SK-N-SH treated with all-trans-retinoic acid at 6 μM for 48 hours (cell line): ENCODE data around the gene CLDN25.

Source experiments
- ATAC-seq: fragments of 200-7000 bp; cut with Tn5 transposase; 3 replicates; pipeline ENCODE4 v1.9.1; 2020; ENCODE audit warnings: mild to moderate bottlenecking, moderate library complexity
- ARNTL ChIP-seq: fragments of 450-650 bp; formaldehyde crosslinking; IDR thresholded peaks from 2 replicates; pipeline ENCODE4 v1.5.0; 2020; ENCODE audit warnings: low read depth, mild to moderate bottlenecking, moderate library complexity, borderline replicate concordance
- BACH2 ChIP-seq: fragments of 250-450 bp; sonication (Bioruptor Pico); IDR thresholded peaks from 2 replicates; pipeline ENCODE4 v1.9.0; 2021; ENCODE audit warnings: mild to moderate bottlenecking, borderline replicate concordance
- CREB5 ChIP-seq: fragments of 250-450 bp; sonication (Bioruptor Pico); IDR thresholded peaks from 2 replicates; pipeline ENCODE4 v1.5.1; 2020; ENCODE audit warnings: low read depth, mild to moderate bottlenecking, moderate library complexity
- CSDC2 ChIP-seq: fragments of 250-450 bp; sonication (Bioruptor Pico); IDR thresholded peaks from 2 replicates; pipeline ENCODE4 v1.5.0; 2020; ENCODE audit warnings: mild to moderate bottlenecking, moderate library complexity
- CSRNP3 ChIP-seq: fragments of 250-450 bp; sonication (Bioruptor Pico); IDR thresholded peaks from 2 replicates; pipeline ENCODE4 v1.5.1; 2021; ENCODE audit warnings: mild to moderate bottlenecking, moderate library complexity
- ESRRG ChIP-seq: fragments of 250-450 bp; sonication (Bioruptor Pico); IDR thresholded peaks from 2 replicates; pipeline ENCODE4 v1.6.1; 2021; ENCODE audit warnings: mild to moderate bottlenecking
- ISL1 ChIP-seq: fragments of 250-450 bp; sonication (Bioruptor Pico); IDR thresholded peaks from 2 replicates; pipeline ENCODE4 v2.1.2; 2022; ENCODE audit warnings: mild to moderate bottlenecking, moderate library complexity
- OSR1 ChIP-seq: fragments of 250-450 bp; sonication (Bioruptor Pico); IDR thresholded peaks from 2 replicates; pipeline ENCODE4 v1.8.0; 2022; ENCODE audit warnings: moderate library complexity, mild to moderate bottlenecking, inconsistent platforms
- PATZ1 ChIP-seq: fragments of 250-450 bp; sonication (Bioruptor Pico); IDR thresholded peaks from 2 replicates; pipeline ENCODE4 v1.8.0; 2020; ENCODE audit warnings: mild to moderate bottlenecking, moderate library complexity, borderline replicate concordance
- POU6F1 ChIP-seq: fragments of 250-450 bp; sonication (Bioruptor Pico); IDR thresholded peaks from 2 replicates; pipeline ENCODE4 v1.8.0; 2021; ENCODE audit warnings: low read depth, mild to moderate bottlenecking, moderate library complexity, borderline replicate concordance
- PPARA ChIP-seq: fragments of 250-450 bp; sonication (Bioruptor Pico); IDR thresholded peaks from 2 replicates; pipeline ENCODE4 v1.5.0; 2020; ENCODE audit warnings: mild to moderate bottlenecking, borderline replicate concordance
- RARB ChIP-seq: fragments of 250-450 bp; sonication (Bioruptor Pico); IDR thresholded peaks from 2 replicates; pipeline ENCODE4 v1.8.0; 2021; ENCODE audit warnings: mild to moderate bottlenecking, moderate library complexity
- SNAI2 ChIP-seq: fragments of 250-450 bp; sonication (Bioruptor Pico); IDR thresholded peaks from 2 replicates; pipeline ENCODE4 v1.5.0; 2020; ENCODE audit warnings: mild to moderate bottlenecking, moderate library complexity
- TCF4 ChIP-seq: fragments of 250-450 bp; sonication (Bioruptor Pico); IDR thresholded peaks from 2 replicates; pipeline ENCODE4 v1.8.0; 2021; ENCODE audit warnings: mild to moderate bottlenecking, moderate library complexity, borderline replicate concordance
- TOX ChIP-seq: fragments of 250-450 bp; sonication (Bioruptor Pico); IDR thresholded peaks from 2 replicates; pipeline ENCODE4 v1.8.0; 2021; ENCODE audit warnings: mild to moderate bottlenecking, moderate library complexity, borderline replicate concordance
- ZC3H10 ChIP-seq: fragments of 250-450 bp; sonication (Bioruptor Pico); IDR thresholded peaks from 2 replicates; pipeline ENCODE4 v1.5.1; 2021; ENCODE audit warnings: mild to moderate bottlenecking, moderate library complexity
- ZFP3 ChIP-seq: fragments of 250-450 bp; sonication (Bioruptor Pico); IDR thresholded peaks from 2 replicates; pipeline ENCODE4 v1.5.0; 2020; ENCODE audit warnings: mild to moderate bottlenecking, moderate library complexity
- ZNF565 ChIP-seq: fragments of 450-650 bp; formaldehyde crosslinking; conservative IDR thresholded peaks from 2 replicates; pipeline ENCODE4 v1.5.0; 2020; ENCODE audit warnings: low read depth, mild to moderate bottlenecking, moderate library complexity
- ZNF70 ChIP-seq: fragments of 450-650 bp; formaldehyde crosslinking; IDR thresholded peaks from 2 replicates; pipeline ENCODE4 v1.5.0; 2020; ENCODE audit warnings: mild to moderate bottlenecking, moderate library complexity
- ZNF8 ChIP-seq: fragments of 450-650 bp; formaldehyde crosslinking; IDR thresholded peaks from 2 replicates; pipeline ENCODE4 v1.5.0; 2020; ENCODE audit warnings: mild to moderate bottlenecking, moderate library complexity

Gene CLDN25

GRCh38 chr11:113808931-113809330 lies 29.3 kb downstream of the CLDN25 start:
- no peak for ATAC-seq
- TF ChIP-seq ZNF8 (CRISPR knock-in tag) (no peak), RARB (CRISPR knock-in tag) (no peak), TCF4 (CRISPR knock-in tag) (no peak), OSR1 (CRISPR knock-in tag) (no peak), ESRRG (CRISPR knock-in tag) (no peak), ARNTL (CRISPR knock-in tag) (no peak), CREB5 (CRISPR knock-in tag) (no peak), ZFP3 (CRISPR knock-in tag) (no peak)

- no peak for ATAC-seq
- TF ChIP-seq ISL1 (CRISPR knock-in tag) (no peak), OSR1 (CRISPR knock-in tag) (no peak), PPARA (CRISPR knock-in tag) (no peak), ZNF565 (no peak), RARB (CRISPR knock-in tag) (no peak), BACH2 (CRISPR knock-in tag) (no peak), CSDC2 (no peak), CREB5 (CRISPR knock-in tag) (no peak), ARNTL (CRISPR knock-in tag) (no peak), TOX (CRISPR knock-in tag) (no peak), ZC3H10 (CRISPR knock-in tag) (no peak), ZNF8 (CRISPR knock-in tag) (no peak), ZNF70 (CRISPR knock-in tag) (no peak), PATZ1 (no peak), CSRNP3 (CRISPR knock-in tag) (no peak), ZFP3 (CRISPR knock-in tag) (no peak)
Observed at GRCh38 chr11:113814181-113814580, 34.6 kb downstream of the CLDN25 start.

GRCh38 chr11:113817162-113817561 lies 37.6 kb downstream of the CLDN25 start:
- no peak for ATAC-seq

More at GRCh38 chr11:113817162-113817561, 37.6 kb downstream of the CLDN25 start:
- TF ChIP-seq POU6F1 (CRISPR knock-in tag) (no peak), TCF4 (CRISPR knock-in tag) (no peak), ISL1 (CRISPR knock-in tag) (no peak), ZNF70 (CRISPR knock-in tag) (no peak), CREB5 (CRISPR knock-in tag) (no peak), PATZ1 (no peak), SNAI2 (no peak), TOX (CRISPR knock-in tag) (no peak), CSDC2 (no peak), ARNTL (CRISPR knock-in tag) (no peak), CSRNP3 (CRISPR knock-in tag) (no peak), OSR1 (CRISPR knock-in tag) (no peak), PPARA (CRISPR knock-in tag) (no peak)
